CD4-positive, alpha-beta T cell treated with Interleukin-17A for 1 hour (primary cell): ENCODE results near the gene LRRC61.

Source experiments
- DNase-seq: peaks from one replicate; pipeline ENCODE4 v3.0.0-alpha.2; 2020

The LRRC61 gene

GRCh38 chr7:150358433-150358832 lies 35.3 kb downstream of the LRRC61 start:
- DNase-seq = no peak

- peak; percentile 44 for DNase-seq
Observed at GRCh38 chr7:150358988-150359621, 36.0 kb downstream of the LRRC61 start.

- no peak for DNase-seq
Observed at GRCh38 chr7:150359622-150360362, 36.6 kb downstream of the LRRC61 start.

- DNase-seq = no peak
Observed at GRCh38 chr7:150360363-150361058, 37.4 kb downstream of the LRRC61 start.

GRCh38 chr7:150361402-150361801 lies 38.2 kb downstream of the LRRC61 start:
- no peak for DNase-seq

- DNase-seq = no peak
Observed at GRCh38 chr7:150361807-150362621, 38.9 kb downstream of the LRRC61 start.

GRCh38 chr7:150363370-150363769 lies 40.2 kb downstream of the LRRC61 start:
- DNase-seq = no peak

- no peak for DNase-seq
Observed at GRCh38 chr7:150363872-150364271, 40.7 kb downstream of the LRRC61 start.

- DNase-seq = no peak
Observed at GRCh38 chr7:150365194-150365593, 42.0 kb downstream of the LRRC61 start.

- no peak for DNase-seq
Observed at GRCh38 chr7:150365673-150366398, 42.7 kb downstream of the LRRC61 start.

- no peak for DNase-seq
Observed at GRCh38 chr7:150367677-150368095, 44.5 kb downstream of the LRRC61 start.

- peak; percentile 82 for DNase-seq
Observed at GRCh38 chr7:150368096-150368883, 45.1 kb downstream of the LRRC61 start, which contains the start of gene REPIN1. REPIN1 (plus strand) TSS chr7:150368822; CDS start chr7:150369712, 890 bp downstream.

- DNase-seq = peak; percentile 39
Observed at GRCh38 chr7:150368884-150369747, 46.0 kb downstream of the LRRC61 start.

GRCh38 chr7:150369748-150370501 lies 46.8 kb downstream of the LRRC61 start:
- no peak for DNase-seq

GRCh38 chr7:150370612-150371071 lies 47.5 kb downstream of the LRRC61 start:
- no peak for DNase-seq

GRCh38 chr7:150371131-150371995 lies 48.2 kb downstream of the LRRC61 start:
- DNase-seq = no peak

GRCh38 chr7:150371996-150372270 lies 48.8 kb downstream of the LRRC61 start:
- no peak for DNase-seq

- DNase-seq = no peak
Observed at GRCh38 chr7:150372271-150373048, 49.3 kb downstream of the LRRC61 start.
